Fibroblast of upper back skin (primary cell): ENCODE results near the gene ZMYND8.
A peak's percentile ranks its signal among the peaks of the same experiment; 100 is the strongest.

Source experiments
- DNase-seq: peaks from one replicate; pipeline ENCODE4 v3.0.0-alpha.2; 2013

The ZMYND8 gene

DNA sequence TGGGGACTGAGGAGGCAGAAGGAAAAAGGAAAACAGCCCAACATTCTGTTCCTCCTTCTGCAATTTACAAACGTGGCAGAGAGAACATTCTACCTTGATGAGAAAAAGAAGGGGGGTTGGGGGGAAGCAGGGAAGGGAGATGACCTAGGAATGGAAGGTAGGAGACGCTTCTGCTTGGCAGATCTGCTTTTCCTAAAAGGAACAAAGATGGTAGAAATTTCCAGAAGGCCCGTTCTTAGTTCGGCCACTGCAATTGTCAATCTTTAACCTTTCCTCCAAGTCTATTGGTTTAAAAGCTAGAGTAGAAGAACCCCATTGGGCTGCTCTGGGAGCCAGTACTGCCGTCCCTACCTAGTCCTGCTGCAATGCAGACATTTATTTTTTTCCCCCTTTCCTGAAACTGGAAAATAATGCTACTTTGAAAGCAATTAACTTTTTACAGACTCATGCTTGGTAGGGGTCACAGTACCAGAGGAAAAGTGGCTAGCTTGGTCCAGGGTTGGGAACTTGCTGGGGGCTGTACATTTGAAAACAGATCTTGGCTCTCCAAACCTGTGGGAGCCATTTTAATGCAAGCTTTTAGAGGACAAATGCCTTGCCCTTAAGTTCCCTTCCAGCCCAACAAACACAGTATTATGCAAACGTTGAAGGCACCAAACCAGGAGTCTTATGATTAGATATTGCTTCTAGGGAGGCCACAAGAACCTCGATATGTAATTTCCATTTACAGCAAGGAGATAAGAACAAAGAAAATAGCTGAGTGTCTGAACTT lies 2.6 kb downstream of the ZMYND8 start:
- no peak for DNase-seq

DNA sequence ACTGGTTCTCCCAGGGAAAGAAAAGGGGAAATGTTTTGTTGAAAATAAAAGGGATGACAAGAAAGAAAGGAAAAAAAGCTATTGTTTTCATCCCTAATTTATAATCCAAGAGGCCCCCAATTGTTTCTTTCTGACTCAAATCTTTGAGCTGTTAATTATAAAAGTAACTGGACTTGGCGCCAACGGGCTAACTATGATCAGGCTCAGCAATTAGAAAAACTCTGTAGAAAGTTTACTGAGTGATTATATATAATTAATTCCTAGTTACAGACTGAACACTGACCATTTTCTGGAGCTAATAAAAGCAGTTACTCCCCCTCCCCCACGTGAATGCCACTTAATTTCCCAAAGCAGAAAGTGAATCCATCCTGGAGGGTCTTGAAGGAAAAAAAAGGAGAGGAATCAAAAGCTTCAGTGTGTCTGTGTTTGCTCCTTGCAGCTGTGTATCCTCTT lies 3.2 kb downstream of the ZMYND8 start:
- DNase-seq: no peak

- no peak for DNase-seq
Measured at GRCh38 chr20:47352332-47353238, 3.9 kb downstream of the ZMYND8 start.

GRCh38 chr20:47351643-47352331 lies 4.7 kb downstream of the ZMYND8 start:
- no peak for DNase-seq

- no peak for DNase-seq
Measured at GRCh38 chr20:47350691-47351545, 5.6 kb downstream of the ZMYND8 start.

DNA sequence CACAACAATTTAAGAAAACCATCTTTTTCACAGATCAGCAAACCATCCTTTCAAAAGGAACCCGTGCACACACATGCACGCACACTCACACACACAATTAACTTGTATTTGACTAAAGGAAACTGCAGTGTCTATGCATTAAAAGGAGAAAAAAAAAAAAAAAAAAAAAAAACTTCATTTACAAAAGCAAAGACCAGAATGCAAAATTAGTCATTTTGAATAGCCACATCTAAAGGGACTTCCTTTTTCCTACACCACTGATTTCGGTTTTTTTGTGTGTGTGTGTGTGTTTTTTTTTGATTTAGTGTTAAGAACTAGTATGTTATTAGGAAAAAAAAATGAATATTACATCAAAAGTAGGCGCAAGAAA lies 6.3 kb downstream of the ZMYND8 start:
- no peak for DNase-seq

DNA sequence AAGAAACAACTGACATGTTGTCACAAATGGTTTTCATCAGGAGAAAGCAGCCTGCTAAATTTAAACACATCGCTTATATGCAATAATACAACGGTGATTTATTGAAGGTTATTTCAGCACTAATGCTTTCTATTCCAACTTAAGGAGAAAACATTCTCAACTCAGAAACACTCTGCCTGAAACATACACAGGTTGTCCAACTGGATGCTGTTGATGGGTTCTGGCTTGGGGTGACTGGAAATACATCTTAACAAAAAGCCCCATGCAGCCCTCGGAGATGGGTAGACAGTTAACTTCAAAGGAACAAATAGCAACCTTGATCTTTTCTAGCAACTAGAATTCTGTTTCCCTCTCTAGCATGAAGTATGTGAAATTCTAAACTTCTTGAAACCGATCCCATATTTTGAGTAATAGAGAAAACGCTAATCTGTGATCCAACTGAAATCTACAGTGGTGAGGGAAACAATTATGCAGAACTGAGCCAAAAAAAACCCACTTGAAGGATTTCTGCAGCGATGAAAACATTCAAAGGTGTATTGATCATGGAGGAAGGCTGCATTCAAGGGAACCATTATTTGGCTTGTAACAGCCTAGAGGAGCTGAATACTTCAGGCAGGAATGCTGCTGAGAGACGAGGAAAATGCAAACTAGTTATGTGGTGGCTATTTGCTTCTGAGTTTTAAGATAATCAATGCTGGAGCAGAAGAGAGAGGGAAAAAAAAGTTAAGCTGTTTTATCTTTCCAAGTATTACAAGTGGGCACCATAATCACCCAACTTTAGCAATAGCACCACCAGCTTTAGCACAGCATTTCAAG lies 6.9 kb downstream of the ZMYND8 start:
- peak; percentile 78 for DNase-seq

DNA sequence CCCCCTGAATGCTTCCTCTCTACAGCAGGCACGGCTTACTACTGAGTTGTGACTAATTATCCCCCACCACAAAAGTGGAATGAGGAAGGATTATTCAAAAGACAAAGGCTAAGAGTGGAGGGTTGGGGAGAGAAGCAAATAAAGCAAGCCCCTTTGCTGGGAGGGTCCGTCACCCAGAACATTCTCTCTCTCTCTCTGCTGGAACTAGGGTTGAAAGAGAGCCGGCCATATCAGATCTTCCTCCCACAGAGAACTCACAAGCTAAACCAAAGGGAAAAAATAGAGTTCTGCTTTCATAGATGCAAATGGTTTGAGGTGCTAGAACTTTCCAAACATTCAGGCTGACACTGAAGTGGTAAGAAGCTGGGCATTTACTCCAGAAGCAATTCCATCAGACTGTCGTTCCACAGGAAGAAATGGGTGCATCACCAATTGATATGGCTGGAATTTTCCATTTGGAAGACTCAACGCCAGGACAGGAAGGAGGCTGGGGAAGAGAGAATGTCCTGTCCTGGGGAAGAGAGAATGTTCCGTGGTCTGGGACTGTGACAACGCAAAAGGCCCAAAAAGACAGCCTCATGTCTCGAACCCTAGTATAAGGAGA lies 7.9 kb downstream of the ZMYND8 start:
- no peak for DNase-seq

- DNase-seq: no peak
Measured at GRCh38 chr20:47347661-47348435, 8.7 kb downstream of the ZMYND8 start.

- DNase-seq: no peak
Measured at GRCh38 chr20:47346172-47346571, 10.3 kb downstream of the ZMYND8 start.

DNA sequence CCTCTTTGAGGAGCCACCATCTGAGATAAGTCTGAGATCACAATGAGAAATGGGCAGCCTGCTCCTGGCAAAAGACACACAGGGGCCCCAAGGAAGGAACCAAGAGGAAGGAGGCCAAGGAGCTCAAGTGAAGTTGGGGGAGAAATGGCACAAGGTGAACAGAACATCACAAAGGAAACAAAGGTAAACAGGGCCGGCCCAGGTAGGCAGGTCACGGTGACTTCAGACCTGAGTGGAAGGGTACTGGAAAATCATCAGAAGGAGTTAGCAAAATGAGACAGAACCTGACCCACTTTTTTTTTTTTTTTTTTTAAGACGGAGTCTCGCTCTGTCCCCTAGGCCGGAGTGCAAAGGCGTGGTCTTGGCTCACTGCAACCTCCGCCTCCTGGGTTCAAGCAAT lies 11.3 kb downstream of the ZMYND8 start:
- no peak for DNase-seq

DNA sequence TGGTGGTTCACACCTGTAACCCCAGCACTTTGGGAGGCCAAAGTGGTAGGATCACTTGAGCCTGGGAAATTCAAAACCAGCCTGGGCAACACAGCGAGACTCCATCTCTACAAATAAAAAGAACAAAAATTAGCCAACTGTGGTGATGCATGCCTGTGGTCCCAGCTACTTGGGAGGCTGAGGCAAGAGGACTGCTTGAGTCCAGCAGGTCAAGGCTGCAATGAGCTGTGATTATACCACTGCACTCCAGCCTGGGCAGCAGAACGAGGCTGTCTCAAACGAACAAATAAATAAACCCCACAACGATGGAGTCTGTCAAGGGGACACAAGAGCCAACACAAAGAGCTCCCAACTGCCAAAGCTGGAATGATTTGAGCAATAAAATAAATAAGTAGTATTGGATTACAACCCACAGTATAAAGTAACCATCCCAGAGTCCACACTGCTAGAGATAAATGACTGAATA lies 13.5 kb downstream of the ZMYND8 start:
- DNase-seq: no peak

- no peak for DNase-seq
Measured at GRCh38 chr20:47338131-47338628, 18.3 kb downstream of the ZMYND8 start.

GRCh38 chr20:47337413-47337812 lies 19.1 kb downstream of the ZMYND8 start:
- DNase-seq: no peak

DNA sequence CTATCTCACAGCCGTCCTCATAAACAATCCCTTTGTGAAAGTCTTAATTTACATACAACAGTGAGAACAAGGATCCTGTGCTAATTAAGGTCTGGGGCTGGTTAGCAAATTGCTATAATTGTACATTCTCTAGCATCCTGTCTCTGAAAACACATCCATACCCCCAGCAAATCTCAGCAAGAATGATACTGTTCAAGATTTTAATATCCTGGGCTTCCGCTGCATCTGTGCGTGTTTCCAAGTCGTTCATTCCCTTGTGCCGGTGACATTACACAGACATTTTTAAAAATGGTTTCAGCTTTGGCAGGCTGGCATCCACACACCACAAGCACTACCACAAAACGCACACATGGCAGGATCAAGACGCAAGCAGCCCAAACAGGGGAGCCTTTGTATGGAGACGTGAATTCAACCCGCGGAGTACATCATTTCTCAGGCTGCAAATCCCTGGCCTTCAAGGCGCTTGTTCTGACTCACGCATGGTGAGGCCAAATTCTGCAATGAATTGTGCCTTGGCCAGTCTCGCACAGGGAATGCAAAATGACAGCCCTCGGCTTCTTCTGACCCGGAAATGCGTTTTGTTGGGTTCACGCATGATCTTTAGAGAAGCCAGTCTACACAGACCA lies 20.3 kb downstream of the ZMYND8 start:
- peak; percentile 81 for DNase-seq

DNA sequence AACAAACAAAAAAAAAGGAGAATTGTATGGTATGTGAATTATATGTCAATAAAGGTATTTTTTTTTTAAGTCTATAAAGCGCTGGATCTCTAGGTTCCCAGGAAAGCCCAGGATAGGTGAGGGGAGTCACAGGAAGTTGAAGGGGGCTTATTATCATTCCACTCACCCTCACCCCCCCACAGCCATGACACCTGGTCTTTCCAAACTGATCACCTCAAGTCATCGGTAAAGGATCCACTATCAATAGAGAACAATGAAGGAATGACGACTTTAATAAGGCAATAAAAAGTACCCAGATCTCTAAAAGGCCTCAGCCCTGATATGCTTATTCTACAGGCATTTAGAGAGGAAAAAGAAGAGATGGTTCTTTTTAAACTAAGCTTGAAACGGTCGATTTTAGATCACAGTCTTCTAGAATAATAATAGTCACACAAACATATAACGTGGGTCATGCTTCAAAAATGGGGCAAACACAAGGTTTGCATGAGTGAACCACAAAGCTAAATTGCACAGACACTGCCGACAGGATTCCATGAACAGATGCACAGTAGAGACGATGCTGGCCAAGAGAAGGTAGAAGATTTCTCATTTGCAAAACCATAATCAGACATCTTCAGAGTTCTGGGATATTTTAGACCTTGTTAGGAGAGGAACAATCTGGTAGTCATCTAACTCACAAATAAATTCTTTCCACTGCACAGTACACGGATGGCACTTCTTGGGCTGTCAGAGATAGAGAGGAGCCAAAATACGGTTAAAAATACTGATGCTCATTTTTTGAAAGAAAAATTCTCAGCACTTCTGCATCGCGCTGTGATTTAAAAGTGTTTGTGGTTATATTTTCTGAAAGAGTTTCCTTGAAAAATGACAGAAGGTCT lies 21.0 kb downstream of the ZMYND8 start:
- peak; percentile 58 for DNase-seq

DNA sequence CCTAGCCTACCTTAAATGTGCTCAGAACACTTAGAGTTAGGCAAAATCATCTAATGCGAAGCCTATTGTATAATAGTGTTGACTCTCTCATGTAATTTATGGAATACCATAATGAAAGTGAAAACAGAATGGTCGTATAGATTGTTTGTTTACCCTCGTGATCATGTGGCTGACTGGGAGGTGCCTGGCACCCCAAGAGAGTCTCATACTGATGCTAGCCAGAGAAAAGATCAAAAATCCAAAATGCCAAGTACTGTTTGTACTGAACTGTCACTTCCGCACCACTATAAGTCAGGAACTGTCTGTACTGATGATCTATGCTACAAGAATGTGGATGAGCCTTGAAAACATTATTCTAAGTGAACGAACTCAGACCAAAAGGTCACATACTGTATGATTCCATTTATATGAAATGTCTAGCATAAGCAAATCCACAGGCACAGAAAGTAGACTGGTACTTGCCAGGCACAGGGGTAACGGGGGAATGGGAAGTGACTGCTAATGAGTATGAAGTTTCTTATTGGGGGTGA lies 22.4 kb downstream of the ZMYND8 start:
- DNase-seq: peak; percentile 94
